ENCODE measurements around the gene BDH2.

- TF ChIP-seq CTCF (IDR thresholded peaks at IDR 0.05), result no peak
- no peak for TF ChIP-seq POLR2AphosphoS5 (IDR thresholded peaks at IDR 0.05)
- no peak for TF ChIP-seq POLR2A (IDR thresholded peaks at IDR 0.05)
- no peak for TF ChIP-seq EP300 (IDR thresholded peaks at IDR 0.05)
Measured at GRCh38 chr4:103092245-103092644, 7.4 kb downstream of the BDH2 start.

All from stomach (tissue), 4 donors.